Breast epithelium (tissue), 3 donors: ENCODE data around the gene IDH3B.

Experiments used
- CTCF ChIP-seq, 3 donors: fragments of 450-650 bp; IDR thresholded peaks; one replicate each; pipeline ENCODE4 v1.5.1; 2016 to 2017; ENCODE audit warnings: antibody characterized with exemption in 3 of 3, mild to moderate bottlenecking in 3 of 3, moderate library complexity in 3 of 3
- POLR2AphosphoS5 ChIP-seq, 3 donors: sonication (generic); formaldehyde crosslinking; IDR thresholded peaks; one replicate each; pipeline ENCODE4 v1.6.1; 2017; ENCODE audit warnings: antibody characterized with exemption in 3 of 3

- TF ChIP-seq POLR2AphosphoS5 (IDR thresholded peaks at IDR 0.05) (no peak), CTCF (IDR thresholded peaks at IDR 0.05) (no peak)
Observed at GRCh38 chr20:2610326-2610725, 53.7 kb downstream of the IDH3B start.
